Measurements from ENCODE around the gene MPL.

- TF ChIP-seq CTCF (IDR thresholded peaks at IDR 0.05; ENCODE audit: low read depth, low read length, missing input control) = no peak
- no peak for TF ChIP-seq EGR1 (IDR thresholded peaks at IDR 0.05; ENCODE audit: low read depth in 2 of 2)
- no peak for TF ChIP-seq FOXA2 (IDR thresholded peaks at IDR 0.05)
- no peak for TF ChIP-seq TAF1 (conservative IDR thresholded peaks at IDR 0.05)
- TF ChIP-seq ZBTB33 (IDR thresholded peaks at IDR 0.05) = no peak
- TF ChIP-seq ATF3 (IDR thresholded peaks at IDR 0.05) = no peak
Measured at GRCh38 chr1:43322506-43322905, 15.1 kb upstream of the MPL start.
